Osteoblast (primary cell): ENCODE results near the gene TTC23L. TPM values are rescaled to one million over a fixed set of nuclear protein-coding genes. Genes with fewer than 3 reads are reported as not detected.
A peak's percentile ranks its signal among the peaks of the same experiment; 100 is the strongest.

Experiments
- DNase-seq: peaks from one replicate; pipeline ENCODE4 v3.0.0; 2011; ENCODE audit warnings: low spot score, mixed read lengths; ENCODE audit not compliant: insufficient read length; ENCODE audit errors: missing footprints
- H2AFZ ChIP-seq: 2 replicates; pipeline ENCODE4 v1.6.0; 2011; ENCODE audit warnings: mild to moderate bottlenecking, low read length
- H3K27ac ChIP-seq: 2 replicates; pipeline ENCODE4 v1.5.1; 2011; ENCODE audit warnings: mild to moderate bottlenecking, low read depth, low read length, moderate library complexity
- H3K27me3 ChIP-seq: 2 replicates; pipeline ENCODE4 v1.6.0; 2012; ENCODE audit warnings: mild to moderate bottlenecking, control low read depth, inconsistent platforms, low read length, moderate library complexity; ENCODE audit not compliant: insufficient read depth
- H3K36me3 ChIP-seq: 2 replicates; pipeline ENCODE4 v1.5.1; 2011; ENCODE audit warnings: mild to moderate bottlenecking, low read length, control low read depth, moderate library complexity; ENCODE audit not compliant: insufficient read depth
- H3K4me1 ChIP-seq: 2 replicates; pipeline ENCODE4 v1.5.1; 2011; ENCODE audit warnings: mild to moderate bottlenecking, low read length, control low read depth, moderate library complexity; ENCODE audit not compliant: insufficient read depth
- H3K4me2 ChIP-seq: 2 replicates; pipeline ENCODE4 v1.6.0; 2011; ENCODE audit warnings: mild to moderate bottlenecking, low read length; ENCODE audit not compliant: insufficient read depth
- H3K4me3 ChIP-seq: fragments of 200-600 bp; sonication (generic); 3 replicates; pipeline ENCODE4 v1.5.1; 2012; ENCODE audit warnings: mild to moderate bottlenecking, low read length, inconsistent platforms; ENCODE audit not compliant: insufficient read depth
- H3K79me2 ChIP-seq: 2 replicates; pipeline ENCODE4 v1.6.0; 2012; ENCODE audit warnings: mild to moderate bottlenecking, low read length, control low read depth, inconsistent platforms; ENCODE audit not compliant: insufficient read depth
- H3K9me3 ChIP-seq: 2 replicates; pipeline ENCODE4 v1.5.1; 2011; ENCODE audit warnings: low read depth, low read length, control low read depth
- H4K20me1 ChIP-seq: 2 replicates; pipeline ENCODE4 v1.6.0; 2012; ENCODE audit warnings: mild to moderate bottlenecking, low read length, control low read depth; ENCODE audit not compliant: insufficient read depth
- CTCF ChIP-seq: IDR thresholded peaks from 2 replicates; pipeline ENCODE4 v1.5.1; 2011; ENCODE audit warnings: mild to moderate bottlenecking, low read depth, low read length, moderate library complexity; ENCODE audit errors: extremely low read depth
- total RNA-seq: library from RNA; depleted of rRNA; stranded (reverse); fragments of >200 nt; gene quantifications from 2 replicates; pipeline ENCODE4 v1.2.3, GENCODE V29; 2012

Gene TTC23L
- total RNA-seq, 1 donor, result not detected

DNA sequence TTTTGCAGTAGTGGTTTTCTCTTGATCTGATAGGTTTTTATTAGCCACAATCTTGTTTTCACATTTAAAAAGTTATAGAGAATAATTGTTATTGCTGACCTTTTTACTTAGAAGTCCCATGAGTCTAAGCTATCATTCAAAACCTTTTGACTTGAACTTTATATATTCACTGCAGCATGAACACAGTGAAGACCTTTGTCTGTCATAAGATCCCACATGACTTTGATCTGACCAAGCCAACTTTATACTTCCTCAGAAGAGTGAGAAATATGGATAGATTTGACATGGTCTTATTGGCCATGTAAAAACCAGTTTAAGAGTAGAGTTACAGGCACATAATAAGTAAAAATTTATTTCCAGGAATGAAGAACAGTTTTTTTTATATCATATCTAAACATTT, 42.3 kb downstream of the TTC23L start:
- no peak for TF ChIP-seq CTCF
- H3K36me3 ChIP-seq, result no peaks in the 10 kb centered on the region
- H3K27me3 ChIP-seq, result no peaks in the 10 kb centered on the region
- H3K27ac ChIP-seq, result no peak overlapping the region
- no peak for DNase-seq
- H4K20me1 ChIP-seq, result no peaks in the 10 kb centered on the region
- H2AFZ ChIP-seq, result no peak overlapping the region
- no peaks in the 10 kb centered on the region for H3K79me2 ChIP-seq
- H3K4me2 ChIP-seq, result no peak overlapping the region
- no peak overlapping the region for H3K4me3 ChIP-seq
- H3K4me1 ChIP-seq, result no peaks in the 10 kb centered on the region
- H3K9me3 ChIP-seq, result no peaks in the 10 kb centered on the region

- Histone ChIP-seq H3K4me3 (no peak overlapping the region), H3K27ac (no peak overlapping the region), H3K79me2 (no peaks in the 10 kb centered on the region), H3K4me2 (no peak overlapping the region), H3K27me3 (no peaks in the 10 kb centered on the region), H3K4me1 (no peaks in the 10 kb centered on the region), H3K36me3 (no peaks in the 10 kb centered on the region), H4K20me1 (no peaks in the 10 kb centered on the region), H2AFZ (no peak overlapping the region), H3K9me3 (no peaks in the 10 kb centered on the region)
- no peak for TF ChIP-seq CTCF
- no peak for DNase-seq
Observed at GRCh38 chr5:34886392-34887119, 47.6 kb downstream of the TTC23L start.

DNA sequence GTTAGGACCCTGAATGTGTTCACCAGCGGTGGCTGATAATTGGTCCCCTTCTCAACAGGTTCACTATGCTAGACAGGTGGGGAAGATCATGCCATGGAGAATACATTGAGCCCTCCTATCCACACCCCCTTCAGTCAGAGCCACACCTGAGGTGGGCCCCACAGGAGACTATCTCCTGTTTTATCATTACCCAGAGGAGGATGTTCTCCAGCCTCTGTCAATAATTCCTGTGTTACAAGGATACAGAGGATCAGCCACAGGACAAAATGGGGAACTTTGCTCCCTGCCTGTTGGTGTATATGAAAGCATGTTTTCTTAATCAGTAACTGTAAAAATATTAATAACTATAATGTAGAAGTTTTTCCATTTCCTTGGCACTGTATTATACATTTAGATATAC, 50.4 kb downstream of the TTC23L start:
- Histone ChIP-seq H3K4me3 (no peak overlapping the region), H3K9me3 (no peaks in the 10 kb centered on the region), H3K4me2 (no peak overlapping the region), H4K20me1 (no peaks in the 10 kb centered on the region), H3K36me3 (no peaks in the 10 kb centered on the region), H3K27ac (no peak overlapping the region), H3K79me2 (no peaks in the 10 kb centered on the region), H3K4me1 (no peaks in the 10 kb centered on the region), H2AFZ (no peak overlapping the region), H3K27me3 (no peaks in the 10 kb centered on the region)
- TF ChIP-seq CTCF, result no peak
- no peak for DNase-seq

GRCh38 chr5:34891981-34892380, 53.0 kb downstream of the TTC23L start:
- peak; percentile 76 for DNase-seq

More at GRCh38 chr5:34891981-34892380, 53.0 kb downstream of the TTC23L start:
- Histone ChIP-seq H3K9me3 (no peaks in the 10 kb centered on the region), H3K36me3 (no peaks in the 10 kb centered on the region), H3K27me3 (no peaks in the 10 kb centered on the region), H4K20me1 (no peaks in the 10 kb centered on the region), H3K4me3 (no peak overlapping the region), H2AFZ (no peak overlapping the region), H3K4me2 (no peak overlapping the region), H3K4me1 (no peaks in the 10 kb centered on the region), H3K79me2 (no peaks in the 10 kb centered on the region), H3K27ac (no peak overlapping the region)
- TF ChIP-seq CTCF, result no peak
